GM19238 (cell line): ENCODE results near the gene CLTCL1.
"Not testable (repeated sequence)": the region's sequence is repeated elsewhere in the genome, so short reads cannot be mapped to it uniquely, and the experiment has no call there.

ENCODE experiments used
- DNase-seq: peaks from one replicate; pipeline ENCODE4 v3.0.0; 2011; ENCODE audit warnings: low spot score; ENCODE audit not compliant: insufficient read length

The CLTCL1 gene

GRCh38 chr22:19291218-19291579 lies 320 bp downstream of the CLTCL1 start:
- no peak for DNase-seq

GRCh38 chr22:19290400-19291217 lies 910 bp downstream of the CLTCL1 start:
- no peak for DNase-seq

DNA sequence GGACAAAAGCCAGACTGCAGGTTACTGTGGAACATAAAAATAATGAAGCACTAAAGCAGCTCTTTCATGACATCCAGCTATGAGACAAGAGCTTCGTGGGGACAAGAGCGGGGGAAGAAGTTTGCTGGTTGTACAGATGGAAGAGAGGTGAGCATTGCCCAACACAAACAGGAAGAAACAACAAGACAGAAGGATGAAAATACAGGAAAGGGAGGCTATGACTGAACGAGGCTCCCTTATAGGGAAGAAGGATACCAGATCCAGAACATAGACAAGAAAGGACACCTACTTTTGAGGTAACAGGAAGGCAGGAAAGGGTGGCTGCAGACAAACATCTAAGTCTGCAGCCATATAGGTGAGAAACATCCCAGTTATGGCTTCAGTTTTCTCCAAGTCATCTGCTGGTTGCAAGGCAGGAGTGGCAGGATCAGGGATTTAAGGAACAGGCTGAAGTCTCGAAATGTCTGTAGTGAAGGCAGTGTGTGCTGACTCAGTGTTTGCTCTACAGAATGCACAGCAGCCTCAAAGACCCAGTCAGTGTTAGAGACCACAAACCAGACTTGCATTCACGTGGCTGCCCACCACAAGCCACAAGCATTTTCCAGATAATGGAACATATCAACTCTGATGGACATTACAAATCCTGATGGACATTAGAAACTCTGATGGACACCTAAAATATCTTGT lies 1.9 kb downstream of the CLTCL1 start:
- DNase-seq = no peak

DNA sequence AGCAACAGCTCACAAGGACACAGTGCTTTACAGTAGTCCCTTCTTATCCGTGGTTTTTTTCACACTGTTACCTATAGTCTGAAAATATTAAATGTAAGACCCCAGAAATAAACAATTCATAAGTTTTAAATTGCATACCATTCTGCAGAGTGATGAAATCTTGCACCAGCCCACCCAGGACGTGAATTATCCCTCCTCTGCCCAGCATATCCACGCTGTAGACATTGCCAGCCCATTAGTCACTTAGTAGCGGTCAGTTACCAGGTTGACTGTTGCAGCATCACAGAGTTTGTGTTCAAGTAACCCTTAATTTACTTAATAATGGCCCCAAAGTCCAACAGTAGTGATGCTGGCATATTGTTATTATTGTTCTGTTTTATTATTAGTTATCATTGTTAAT lies 3.6 kb downstream of the CLTCL1 start:
- DNase-seq = no peak

DNA sequence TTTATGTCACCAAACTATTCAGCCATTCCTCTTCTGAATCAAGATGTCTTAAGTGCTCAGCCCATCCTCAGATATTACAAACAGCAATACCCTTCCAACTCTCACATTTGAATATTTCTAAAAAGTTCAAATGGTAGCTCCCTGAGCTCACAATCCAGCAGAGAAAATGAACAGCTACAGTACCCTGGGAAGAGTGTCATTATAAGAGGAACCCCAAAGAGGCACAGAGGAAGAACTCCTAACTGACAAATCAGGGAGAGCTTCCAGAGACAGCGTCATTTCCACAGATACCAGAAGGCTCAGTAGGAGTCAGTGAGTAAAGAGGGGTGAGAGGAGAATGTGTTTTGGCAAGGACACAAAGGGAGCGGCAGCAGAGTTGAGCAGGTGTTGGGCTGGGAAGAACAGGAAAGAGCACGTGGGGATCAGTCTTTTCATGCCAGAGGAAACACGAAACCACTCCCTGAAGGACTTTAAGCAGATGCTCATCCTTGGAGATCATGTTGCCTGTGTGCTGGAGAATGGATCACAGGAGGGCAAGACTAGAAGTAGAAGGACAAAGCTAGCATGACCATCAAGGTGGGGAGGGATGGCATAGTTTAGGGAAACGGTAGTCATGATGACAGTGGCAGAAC lies 4.3 kb downstream of the CLTCL1 start:
- no peak for DNase-seq

DNA sequence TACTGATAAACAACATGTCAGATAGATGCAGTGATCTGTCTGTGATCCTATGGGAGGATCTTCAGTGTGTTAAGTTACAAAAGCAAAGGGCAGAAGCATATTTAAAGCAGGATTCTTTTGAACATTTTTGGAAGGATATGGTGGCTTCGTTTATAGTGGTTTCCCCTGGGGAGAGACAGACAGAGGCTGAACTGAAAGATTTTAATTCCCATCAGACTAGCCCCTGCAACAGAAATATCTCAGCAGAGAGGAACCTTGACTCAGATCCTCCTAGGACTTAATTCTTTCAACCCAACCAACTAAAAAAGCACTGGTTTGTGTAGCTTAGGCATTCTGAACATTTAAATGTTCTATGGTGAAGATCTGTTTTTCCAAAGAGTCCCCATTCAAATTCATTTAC lies 5.7 kb downstream of the CLTCL1 start:
- no peak for DNase-seq

GRCh38 chr22:19279143-19279542 lies 12.4 kb downstream of the CLTCL1 start:
- DNase-seq = not testable (repeated sequence)

DNA sequence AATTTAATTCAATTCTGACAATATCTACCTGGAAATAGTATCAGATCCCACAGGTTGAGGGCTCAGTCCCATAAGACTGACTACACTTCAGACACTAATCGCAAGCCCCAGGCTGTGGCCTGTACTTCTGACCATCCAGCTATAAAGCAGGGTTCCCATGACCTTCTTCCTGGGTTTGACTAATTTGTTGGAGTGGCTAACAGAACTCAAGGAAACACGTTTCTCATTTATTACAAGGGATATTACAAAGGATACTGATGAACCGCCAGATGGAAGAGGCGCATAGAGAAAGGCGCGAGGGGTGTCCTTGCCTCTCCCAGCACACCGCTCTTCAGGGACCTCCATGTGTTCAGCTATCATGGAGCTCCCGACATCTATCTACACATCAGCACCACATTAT lies 13.7 kb downstream of the CLTCL1 start:
- DNase-seq = no peak

GRCh38 chr22:19275919-19276600 lies 15.5 kb downstream of the CLTCL1 start:
- DNase-seq = no peak

DNA sequence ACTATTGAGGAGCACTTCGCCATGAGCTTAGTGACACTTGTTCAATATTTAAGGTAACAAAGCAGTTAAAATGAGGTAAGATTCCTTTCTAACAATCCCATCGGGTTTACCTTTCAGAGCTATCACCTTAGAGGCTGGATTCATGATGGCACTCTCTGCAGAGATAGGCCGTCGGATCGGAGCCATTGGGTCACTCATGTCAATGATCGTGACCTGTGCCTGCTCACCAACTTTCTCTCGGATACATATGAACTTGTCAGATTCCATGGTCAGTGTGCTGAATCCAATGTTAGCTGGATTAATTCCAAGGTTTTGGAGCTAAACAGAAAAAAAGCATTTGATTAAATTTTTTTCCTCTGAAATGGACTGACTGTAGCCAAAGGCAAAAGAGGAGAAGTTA lies 16.0 kb downstream of the CLTCL1 start:
- DNase-seq = no peak

DNA sequence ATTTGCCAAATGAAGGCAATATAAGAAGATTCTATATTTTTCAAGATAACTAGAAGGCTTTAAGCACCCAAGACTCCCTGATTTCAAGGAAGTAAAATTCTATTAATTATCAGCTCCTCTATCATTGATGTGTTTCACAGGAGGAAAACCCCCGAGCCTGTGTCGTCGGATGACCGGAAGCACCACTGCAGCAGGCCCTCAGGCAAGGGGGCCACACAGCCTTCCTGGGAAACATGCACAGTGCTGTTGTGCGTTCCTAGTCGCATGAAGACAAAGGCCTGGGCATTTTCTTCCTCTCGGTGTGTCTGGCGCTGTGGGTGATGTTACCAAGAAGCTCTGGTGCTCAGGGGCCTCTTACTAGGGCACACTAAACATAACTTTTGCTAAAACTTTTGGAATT lies 16.4 kb downstream of the CLTCL1 start:
- DNase-seq = no peak

DNA sequence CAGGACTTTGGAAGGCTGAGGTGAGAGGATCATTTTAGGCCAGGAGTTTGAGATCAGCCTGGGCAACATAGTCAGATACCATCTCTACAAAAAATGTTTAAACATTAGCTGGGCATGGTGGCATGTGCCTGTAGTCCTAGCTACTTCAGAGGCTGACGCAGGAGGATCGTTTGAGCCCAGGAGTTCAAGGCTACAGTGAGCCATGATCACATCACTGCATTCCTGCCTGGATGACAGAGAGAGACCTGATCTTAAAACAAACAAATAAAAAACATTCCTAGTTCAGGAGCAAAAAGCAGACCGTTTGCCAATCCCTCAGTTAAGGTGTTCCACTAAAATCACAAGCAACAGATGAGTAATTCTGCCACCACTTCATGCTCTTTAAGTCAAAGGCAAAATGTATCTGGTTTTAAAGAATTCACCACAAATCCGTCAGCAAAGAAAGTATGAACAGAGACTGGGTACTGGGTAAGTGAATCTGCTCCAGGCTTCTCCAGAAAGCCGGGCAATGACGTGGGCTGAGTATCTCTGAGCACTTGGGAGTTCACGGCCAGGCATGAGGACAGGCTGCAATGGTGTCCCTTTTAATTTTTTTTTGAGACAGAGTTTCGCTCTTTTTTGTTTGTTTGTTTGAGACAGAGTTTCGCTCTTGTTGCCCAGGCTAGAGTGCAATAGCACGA lies 19.5 kb downstream of the CLTCL1 start:
- DNase-seq = no peak

DNA sequence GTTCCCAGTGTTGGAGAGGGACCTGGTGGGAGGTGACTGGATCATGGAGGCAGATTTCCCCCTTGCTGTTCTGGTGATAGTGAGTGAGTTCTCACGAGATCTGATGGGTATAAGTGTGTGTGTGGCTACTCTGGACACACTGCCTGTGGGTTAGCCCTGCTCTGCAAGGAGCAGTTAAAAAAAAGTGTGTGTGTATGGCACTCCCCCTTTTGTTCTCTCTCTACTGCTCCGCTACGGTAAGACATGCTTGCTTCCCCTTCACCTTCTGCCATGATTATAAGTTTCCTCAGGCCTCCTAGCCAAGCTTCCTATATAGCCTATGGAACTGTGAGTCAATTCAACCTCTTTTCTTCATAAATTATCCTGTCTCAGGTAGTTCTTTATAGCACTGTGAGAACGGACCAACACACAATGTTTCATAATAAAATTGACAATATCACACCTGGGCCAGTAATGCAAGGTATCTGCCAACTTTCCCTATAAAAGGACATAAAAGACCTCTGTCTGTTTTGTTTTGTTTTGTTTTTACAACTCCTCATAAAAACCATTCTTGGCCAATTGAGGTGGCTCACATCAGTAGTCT lies 20.2 kb downstream of the CLTCL1 start:
- no peak for DNase-seq

- DNase-seq = no peak
Observed at GRCh38 chr22:19270873-19271272, 20.6 kb downstream of the CLTCL1 start.

- DNase-seq = no peak
Observed at GRCh38 chr22:19266547-19267086, 24.9 kb downstream of the CLTCL1 start.

- no peak for DNase-seq
Observed at GRCh38 chr22:19265779-19266178, 25.7 kb downstream of the CLTCL1 start.

GRCh38 chr22:19260804-19261203 lies 30.7 kb downstream of the CLTCL1 start:
- no peak for DNase-seq

DNA sequence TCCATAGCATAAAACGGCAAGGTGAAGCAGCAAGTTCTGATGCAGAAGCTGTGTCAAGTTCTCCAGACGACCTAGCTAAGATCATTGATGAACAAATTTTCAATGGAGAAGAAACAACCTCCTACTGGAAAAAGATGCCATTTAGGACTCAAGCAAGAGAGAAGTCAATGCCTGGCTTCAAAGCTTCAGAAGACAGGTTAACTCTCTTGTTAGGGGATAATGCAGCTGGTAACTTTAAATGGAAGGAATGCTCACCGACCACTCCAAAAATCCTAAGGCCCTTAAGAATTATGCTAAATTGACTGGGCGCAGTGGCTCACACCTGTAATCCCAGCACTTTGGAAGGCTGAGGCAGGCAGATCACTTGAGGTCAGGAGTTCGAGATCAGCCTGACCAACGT lies 31.3 kb downstream of the CLTCL1 start:
- DNase-seq = no peak

- DNase-seq = not testable (repeated sequence)
Observed at GRCh38 chr22:19258968-19259288, 32.6 kb downstream of the CLTCL1 start.

- DNase-seq = no peak
Observed at GRCh38 chr22:19258371-19258770, 33.1 kb downstream of the CLTCL1 start.

DNA sequence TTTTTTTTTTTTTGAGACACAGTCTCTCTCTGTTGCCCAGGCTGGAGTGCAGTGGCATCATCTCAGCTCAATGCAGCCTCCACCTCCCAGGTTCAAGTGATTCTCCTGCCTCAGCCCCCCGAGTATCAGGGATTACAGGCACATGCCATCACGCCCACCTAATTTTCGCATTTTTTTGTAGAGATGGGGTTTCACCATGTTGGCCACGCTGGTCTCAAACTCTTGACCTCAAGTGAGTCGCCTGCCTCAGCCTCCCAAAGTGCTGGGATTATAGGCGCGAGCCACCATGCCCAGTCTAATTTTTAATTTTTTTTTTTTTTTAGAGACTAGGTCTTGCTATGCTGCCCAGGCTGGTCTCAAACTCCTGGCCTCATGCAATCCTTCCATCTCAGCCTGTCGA lies 35.2 kb downstream of the CLTCL1 start:
- DNase-seq = not testable (repeated sequence)
